Motor neuron (in vitro differentiated cells): Measurements from ENCODE around the gene TRAPPC2L. TPM values are rescaled to one million over a fixed set of nuclear protein-coding genes. Genes with fewer than 3 reads are reported as not detected.

Experiments used
- ATAC-seq, 8 experiments: fragments of 200-7000 bp; cut with Tn5 transposase; replicated peaks in 6 of 8; 2 replicates each; pipeline ENCODE4 v1.8.0; 2021; ENCODE audit warnings: mild to moderate bottlenecking in 8 of 8, moderate library complexity in 8 of 8
- H3K27ac ChIP-seq, 2 donors: fragments of 250-450 bp; sonication (Bioruptor Pico); 2 replicates each; pipeline ENCODE4 v1.9.0; 2021; ENCODE audit warnings: antibody characterized with exemption in 2 of 2, mild to moderate bottlenecking in 2 of 2, moderate library complexity in 1 of 2
- H3K4me1 ChIP-seq, 2 donors: fragments of 250-450 bp; sonication (Bioruptor Pico); replicated peaks in 1 of 2; 2 replicates each; pipeline ENCODE4 v1.6.1; 2021; ENCODE audit warnings: antibody characterized with exemption in 2 of 2, mild to moderate bottlenecking in 2 of 2, moderate library complexity in 1 of 2
- H3K4me3 ChIP-seq, 5 donors: fragments of 250-450 bp; sonication (Bioruptor Pico); 2 replicates each; pipeline ENCODE4 v1.9.0; 2021; ENCODE audit warnings: antibody characterized with exemption in 5 of 5, mild to moderate bottlenecking in 5 of 5, moderate library complexity in 4 of 5
- WGBS, 10 experiments: fragments of 450-650 bp; shearing (Covaris generic); methylation state at CpG; one replicate each; pipeline ENCODE4 v1.0.0; 2022; 5-methylcytosine and 5-hydroxymethylcytosine counted together
- in situ Hi-C, 9 experiments: fragments of 400-800 bp; cut with MboI; loops; one replicate each; pipeline ENCODE4 v1.15.0; 2021; ENCODE audit warnings: low sequenced_read_pairs in 9 of 9, low pct_unique_long_range_greater_than_20kb in 2 of 9; ENCODE audit not compliant: unreplicated experiment in 9 of 9
- total RNA-seq, 8 experiments: library from RNA; unstranded; fragments of 300-600 nt; gene quantifications; 2 replicates each; pipeline versions ENCODE4 v1.2.3 to v1.2.4, GENCODE V29; 2022

TRAPPC2L gene
- total RNA-seq, 8 experiments from 2014 or later, result 31.5 to 93.6 (median 52.3) TPM

DNA sequence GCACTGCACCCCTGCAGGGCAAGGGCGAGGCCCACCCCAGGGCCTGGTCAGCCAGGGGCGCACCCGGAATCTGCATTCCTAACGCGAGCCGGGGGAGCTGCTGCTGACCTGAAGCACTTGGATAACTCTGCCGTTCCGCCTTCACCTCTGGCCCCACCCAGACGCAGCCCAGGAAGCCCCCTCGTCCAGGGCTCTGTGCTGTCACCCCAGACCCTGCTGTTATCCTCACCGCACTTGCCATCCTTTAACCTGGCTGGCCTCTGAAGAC, 22.8 kb downstream of the TRAPPC2L start:
- peak overlapping the region in 1 of 2 donors; percentile 13 for H3K27ac ChIP-seq
- 70 to 80% (median 73%) methylated on average over 1 to 4 of the region's 11 CpGs; no CpG with 5 or more reads in 6 of the 10 experiments for WGBS, 10 experiments
- H3K4me1 ChIP-seq, result peaks cover 21 to 22% of the 10 kb centered on the region in 2 donors
- in situ Hi-C loops, result no loop called here
- no peak overlapping the region for H3K4me3 ChIP-seq
- no peak for ATAC-seq

DNA sequence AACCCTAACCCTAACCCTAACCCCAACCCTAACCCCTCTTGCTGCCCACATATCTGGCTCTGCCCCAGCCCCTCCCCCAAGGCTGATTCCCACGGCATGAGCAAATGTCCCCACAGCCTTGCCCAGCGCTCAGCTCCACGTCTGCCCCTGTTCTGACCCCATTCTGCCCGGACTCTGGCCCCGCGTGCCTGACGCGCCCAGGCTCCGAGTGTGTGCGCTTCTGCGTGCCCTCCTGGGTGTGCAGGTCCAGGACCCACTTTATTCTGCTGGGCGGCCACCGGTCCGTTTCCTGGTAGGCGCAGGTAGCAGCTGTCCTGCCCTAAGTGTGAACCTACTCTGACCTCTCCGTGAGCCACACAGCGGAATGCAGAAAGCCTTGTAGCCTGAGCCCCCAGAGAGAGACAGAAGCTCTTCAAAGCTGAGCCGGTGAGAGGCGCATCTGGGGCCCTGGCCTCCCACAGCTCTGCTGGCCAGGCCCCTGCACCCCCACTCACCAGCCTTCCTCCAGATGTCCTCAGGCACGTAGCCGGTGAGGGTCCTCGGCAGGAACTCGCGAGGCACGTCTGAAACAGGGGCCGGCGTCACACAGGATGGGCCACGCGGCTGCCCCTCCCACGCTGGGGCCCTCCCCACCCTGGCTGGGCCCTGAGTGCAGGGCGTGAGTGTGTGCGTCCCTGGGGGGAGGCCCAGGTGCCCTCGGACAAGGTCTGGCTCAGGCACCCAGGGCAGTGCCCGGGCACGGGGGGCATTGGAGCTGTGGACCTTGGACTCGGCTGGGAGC, 23.5 kb downstream of the TRAPPC2L start:
- peak overlapping the region in 1 of 2 donors; percentile 66 for H3K27ac ChIP-seq
- in situ Hi-C loops, result no loop called here
- H3K4me3 ChIP-seq, result no peak overlapping the region
- 60 to 100% (median 83%) methylated on average over 1 to 2 of the region's 36 CpGs; no CpG with 5 or more reads in 7 of the 10 experiments for WGBS, 10 experiments
- peaks cover 21 to 22% of the 10 kb centered on the region in 2 donors for H3K4me1 ChIP-seq
- peak in 5 of 8 experiments; percentile 10 to 64 (median 59) for ATAC-seq

DNA sequence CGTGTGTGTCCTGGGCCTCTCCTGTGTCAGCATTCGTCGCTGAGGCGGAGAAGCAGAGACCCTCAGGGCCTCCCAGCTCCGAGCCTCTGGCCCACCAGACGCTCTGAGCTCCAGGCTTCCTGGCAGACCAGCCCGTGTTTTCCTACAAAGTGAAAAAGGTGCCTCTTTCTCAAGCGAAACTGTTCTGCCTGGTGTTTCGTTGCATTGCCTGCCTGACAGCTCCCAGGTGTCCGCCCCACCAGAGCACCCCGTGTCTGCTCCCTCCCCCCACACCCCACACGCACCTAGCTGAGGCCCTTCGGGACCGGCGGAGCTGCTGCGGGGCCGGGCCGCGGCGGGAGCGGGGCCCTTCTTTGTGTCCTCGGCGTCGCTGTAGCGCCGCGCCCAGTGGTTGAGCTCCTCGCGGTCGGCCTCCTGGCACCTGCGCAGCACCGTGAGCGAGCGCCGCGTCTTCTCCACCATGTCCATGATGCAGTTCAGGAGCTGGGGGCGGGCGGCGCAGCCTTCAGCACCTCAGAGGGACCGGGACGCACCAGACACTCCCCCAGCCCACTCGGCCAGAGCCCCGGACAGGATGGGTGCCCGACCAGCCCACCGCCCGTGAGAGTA, 24.2 kb downstream of the TRAPPC2L start:
- no peak overlapping the region for H3K4me3 ChIP-seq
- peaks cover 21 to 22% of the 10 kb centered on the region in 2 donors for H3K4me1 ChIP-seq
- in situ Hi-C loops, result no loop called here
- ATAC-seq, result peak in 1 of 8 experiments; percentile 5
- 44 to 73% (median 54%) methylated on average over 2 to 6 of the region's 46 CpGs; no CpG with 5 or more reads in 7 of the 10 experiments for WGBS, 10 experiments
- peak overlapping the region in 1 of 2 donors; percentile 66 for H3K27ac ChIP-seq

- Histone ChIP-seq H3K4me1 (peaks cover 21 to 22% of the 10 kb centered on the region in 2 donors), H3K4me3 (no peak overlapping the region), H3K27ac (no peak overlapping the region)
- in situ Hi-C loops, result no loop called here
- 40 to 86% (median 60%) methylated on average over 1 to 2 of the region's 27 CpGs; no CpG with 5 or more reads in 7 of the 10 experiments for WGBS, 10 experiments
- ATAC-seq, result peak in 2 of 8 experiments; percentile 4 to 9
Measured at GRCh38 chr16:88881675-88882357, 24.9 kb downstream of the TRAPPC2L start.

- in situ Hi-C loops, result no loop called here
- Histone ChIP-seq H3K4me1 (peaks cover 22 to 27% of the 10 kb centered on the region in 2 donors), H3K27ac (no peak overlapping the region), H3K4me3 (no peak overlapping the region)
- ATAC-seq, result peak in 6 of 8 experiments; percentile 4 to 74 (median 26)
- 70 to 100% (median 86%) methylated on average over 2 to 3 of the region's 26 CpGs; no CpG with 5 or more reads in 6 of the 10 experiments for WGBS, 10 experiments
Measured at GRCh38 chr16:88882358-88883030, 25.6 kb downstream of the TRAPPC2L start.

GRCh38 chr16:88883117-88883895, 26.4 kb downstream of the TRAPPC2L start:
- in situ Hi-C loops, result no loop called here
- no peak overlapping the region for H3K4me3 ChIP-seq
- 69 to 100% (median 91%) methylated on average over 2 to 10 of the region's 49 CpGs; no CpG with 5 or more reads in 4 of the 10 experiments for WGBS, 10 experiments
- ATAC-seq, result no peak
- peaks cover 22 to 30% of the 10 kb centered on the region in 2 donors for H3K4me1 ChIP-seq
- H3K27ac ChIP-seq, result no peak overlapping the region

DNA sequence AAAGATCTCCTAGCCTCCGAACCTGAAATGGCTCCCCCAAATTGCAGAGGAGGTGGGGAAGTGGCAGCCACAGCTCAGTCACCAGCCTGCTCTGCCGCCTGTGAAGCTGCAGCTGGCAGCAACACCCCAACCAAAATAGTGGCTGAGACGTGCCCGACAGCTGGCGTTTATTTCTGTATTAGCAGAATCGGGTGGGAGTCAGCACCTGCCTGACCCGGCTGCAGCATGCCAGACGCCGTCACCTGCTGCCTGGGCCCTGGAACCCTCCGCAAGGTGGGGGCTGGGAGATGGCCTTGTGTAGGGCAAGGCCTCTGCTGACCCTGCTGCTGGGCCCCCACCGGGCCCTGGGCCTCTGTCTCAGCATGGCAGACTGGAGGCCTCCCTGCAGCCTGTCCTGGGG, 27.0 kb downstream of the TRAPPC2L start:
- 92 to 100% (median 93%) methylated on average over 1 to 3 of the region's 11 CpGs; no CpG with 5 or more reads in 7 of the 10 experiments for WGBS, 10 experiments
- ATAC-seq, result no peak
- Histone ChIP-seq H3K4me3 (no peak overlapping the region), H3K27ac (no peak overlapping the region), H3K4me1 (peaks cover 22 to 33% of the 10 kb centered on the region in 2 donors)
- in situ Hi-C loops, result no loop called here

GRCh38 chr16:88884569-88885271, 27.8 kb downstream of the TRAPPC2L start:
- Histone ChIP-seq H3K27ac (no peak overlapping the region), H3K4me3 (no peak overlapping the region), H3K4me1 (peaks cover 19 to 32% of the 10 kb centered on the region in 2 donors)
- 91 to 100% (median 100%) methylated on average over 1 to 13 of the region's 39 CpGs; no CpG with 5 or more reads in 7 of the 10 experiments for WGBS, 10 experiments
- in situ Hi-C loops, result no loop called here
- no peak for ATAC-seq

DNA sequence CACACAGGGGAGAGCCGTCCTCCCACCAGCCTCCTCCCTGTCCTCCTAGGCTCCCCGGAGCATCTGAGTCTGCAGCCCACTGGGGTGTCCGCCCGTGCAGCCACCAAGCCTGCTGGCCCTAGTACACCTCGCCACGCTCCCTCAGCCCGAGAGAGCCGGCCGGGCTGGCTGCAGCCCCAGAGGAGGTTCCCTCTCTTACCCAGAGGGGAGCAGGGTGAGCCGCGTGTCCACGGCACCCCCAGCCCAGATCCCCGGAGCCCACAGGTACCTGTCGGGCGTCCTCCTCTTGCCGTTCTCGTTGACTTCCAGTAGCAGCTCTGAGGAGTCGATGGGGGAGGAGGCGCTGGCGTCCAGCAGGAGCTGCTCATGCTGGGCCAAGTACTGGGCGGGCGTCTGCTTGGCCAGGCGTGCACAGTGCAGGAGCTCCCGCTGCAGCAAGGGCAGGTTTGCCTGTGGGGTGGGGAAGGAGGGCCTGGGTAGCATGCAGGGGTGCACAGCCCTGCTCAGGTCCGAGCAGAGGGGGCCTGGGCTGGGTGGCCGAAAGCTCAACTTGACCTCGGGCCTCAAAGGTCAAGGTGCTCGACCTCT, 28.9 kb downstream of the TRAPPC2L start:
- in situ Hi-C loops, result no loop called here
- H3K4me3 ChIP-seq, result no peak overlapping the region
- 80 to 100% methylated on average over 1 of the region's 28 CpGs; no CpG with 5 or more reads in 8 of the 10 experiments for WGBS, 10 experiments
- peaks cover 8 to 21% of the 10 kb centered on the region in 2 donors for H3K4me1 ChIP-seq
- no peak for ATAC-seq
- no peak overlapping the region for H3K27ac ChIP-seq

GRCh38 chr16:88886420-88886844, 29.5 kb downstream of the TRAPPC2L start:
- Histone ChIP-seq H3K27ac (no peak overlapping the region), H3K4me1 (peaks cover 2 to 14% of the 10 kb centered on the region in 2 donors), H3K4me3 (no peak overlapping the region)
- WGBS, 10 experiments, result 85 to 100% (median 93%) methylated on average over 1 to 5 of the region's 15 CpGs; no CpG with 5 or more reads in 7 of the 10 experiments
- peak in 2 of 8 experiments; percentile 37 to 72 for ATAC-seq
- in situ Hi-C loops, result no loop called here

- 30 to 91% (median 63%) methylated on average over 2 to 13 of the region's 39 CpGs; no CpG with 5 or more reads in 6 of the 10 experiments for WGBS, 10 experiments
- Histone ChIP-seq H3K4me1 (peaks cover 1 to 13% of the 10 kb centered on the region in 2 donors), H3K27ac (peak overlapping the region in 1 of 2 donors; percentile 43), H3K4me3 (no peak overlapping the region)
- in situ Hi-C loops, result no loop called here
- ATAC-seq, result peak in 6 of 8 experiments; percentile 12 to 64 (median 30)
Measured at GRCh38 chr16:88886845-88887521, 30.1 kb downstream of the TRAPPC2L start.
